ENCODE results near the gene CITED1.

CITED1 gene

GRCh38 chrX:72269671-72270251 is 36.0 kb downstream of the CITED1 start:
- H3K4me1 Mint-ChIP-seq = peaks cover 42% of the 10 kb centered on the region
- no peaks in the 10 kb centered on the region for H3K9me3 Mint-ChIP-seq
- CTCF ChIA-PET = interaction anchor here (1.0 kb wide), 1 partner anchor 24 kb away, joined by 5 read pairs; no protein-coding TSS in a partner anchor
- H3K4me3 Mint-ChIP-seq = no peak overlapping the region
- H3K27me3 Mint-ChIP-seq = no peaks in the 10 kb centered on the region
- peak; percentile 32 for DNase-seq
- peaks cover 44% of the 10 kb centered on the region for H3K36me3 Mint-ChIP-seq
- H3K27ac Mint-ChIP-seq = peak overlapping the region; percentile 85

DNA sequence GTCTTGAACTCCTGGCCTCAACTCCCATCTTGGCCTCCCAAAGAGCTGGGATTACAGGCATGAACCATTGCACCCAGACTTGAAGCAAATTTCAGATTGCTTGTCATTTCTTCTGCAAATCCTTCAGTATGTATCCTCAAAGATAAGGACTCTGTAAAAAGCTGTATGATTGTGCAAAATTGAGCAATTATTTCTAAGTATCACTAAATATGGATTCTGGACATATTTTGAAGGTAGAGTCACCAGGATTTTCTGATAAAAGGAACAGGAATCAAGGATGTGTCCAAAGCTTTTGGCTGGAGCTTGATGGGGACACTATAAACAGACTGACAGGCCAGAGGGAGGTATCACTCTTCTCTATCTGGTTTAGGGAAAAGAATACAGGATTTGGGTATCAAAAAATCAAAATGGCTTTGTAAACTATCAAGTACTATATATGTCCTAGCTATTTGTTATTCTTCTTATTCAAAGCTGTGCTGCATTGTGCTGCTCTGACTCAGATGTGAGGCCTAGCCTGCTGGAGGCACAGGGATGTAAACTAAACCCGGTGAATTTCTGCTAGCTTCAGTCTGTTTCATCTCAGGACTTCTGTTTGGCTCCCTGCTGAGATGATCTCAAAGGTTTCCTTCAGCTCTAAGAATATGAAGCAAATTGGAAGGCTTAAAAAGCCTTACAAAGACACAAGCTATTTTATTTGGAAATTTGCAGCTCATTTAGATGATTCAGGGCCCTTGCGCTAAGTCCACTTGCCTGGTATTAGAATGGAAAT is 36.9 kb downstream of the CITED1 start:
- CTCF ChIA-PET = interaction anchor here (1.2 kb wide), 1 partner anchor 23 kb away, joined by 3 read pairs; no protein-coding TSS in a partner anchor
- no peaks in the 10 kb centered on the region for H3K9me3 Mint-ChIP-seq
- peaks cover 34% of the 10 kb centered on the region for H3K36me3 Mint-ChIP-seq
- H3K27ac Mint-ChIP-seq = no peak overlapping the region
- no peaks in the 10 kb centered on the region for H3K27me3 Mint-ChIP-seq
- DNase-seq = no peak
- H3K4me1 Mint-ChIP-seq = peaks cover 33% of the 10 kb centered on the region
- no peak overlapping the region for H3K4me3 Mint-ChIP-seq

DNA sequence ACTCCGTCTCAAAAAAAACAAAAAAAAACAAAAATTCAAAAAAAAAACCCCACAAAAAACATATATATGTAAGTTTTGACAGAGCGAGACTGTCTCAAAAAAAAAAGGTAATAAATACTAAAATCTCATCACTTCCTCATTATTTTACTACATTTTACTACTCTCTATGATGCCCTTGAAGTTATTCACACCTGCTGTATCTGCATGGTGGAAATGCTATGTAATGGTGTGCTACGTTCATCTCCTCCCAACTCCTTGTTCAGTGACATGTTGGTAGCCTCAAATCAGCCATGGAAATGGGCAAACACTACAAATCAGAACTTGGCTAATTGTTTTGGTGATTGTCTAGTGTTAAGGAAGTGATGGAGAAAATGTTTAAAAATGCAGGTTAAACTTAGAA is 40.5 kb downstream of the CITED1 start:
- CTCF ChIA-PET = no interaction called here
- Mint-ChIP-seq H3K4me1 (peaks cover 8% of the 10 kb centered on the region), H3K4me3 (no peak overlapping the region), H3K36me3 (peaks cover 13% of the 10 kb centered on the region), H3K9me3 (no peaks in the 10 kb centered on the region), H3K27me3 (no peaks in the 10 kb centered on the region), H3K27ac (no peak overlapping the region)
- DNase-seq = no peak

DNA sequence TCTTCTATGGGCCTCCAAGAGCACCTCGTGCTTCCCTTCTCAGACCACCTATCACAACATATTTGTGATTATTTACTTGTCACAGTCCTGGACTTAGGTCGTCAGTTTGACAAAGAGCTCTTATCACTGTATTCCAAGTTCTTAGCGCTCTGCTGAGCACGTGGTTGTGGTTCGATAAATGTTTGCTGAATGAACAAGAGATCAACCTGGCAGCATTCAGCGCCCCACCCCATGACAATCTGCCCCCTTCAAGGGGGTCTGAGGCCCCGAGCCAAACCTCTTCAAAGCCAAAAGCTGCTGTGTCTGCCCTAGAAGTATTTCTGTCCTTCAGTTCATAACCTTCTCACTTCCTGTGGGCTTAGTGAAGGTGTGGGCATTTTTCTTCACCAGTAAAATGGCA is 43.6 kb downstream of the CITED1 start:
- Mint-ChIP-seq H3K4me1 (no peaks in the 10 kb centered on the region), H3K9me3 (no peaks in the 10 kb centered on the region), H3K4me3 (no peak overlapping the region), H3K27me3 (peaks cover 9% of the 10 kb centered on the region), H3K36me3 (no peaks in the 10 kb centered on the region), H3K27ac (no peak overlapping the region)
- CTCF ChIA-PET = interaction anchor here (1.4 kb wide), 1 partner anchor 17 kb away, joined by 4 read pairs; no protein-coding TSS in a partner anchor
- no peak for DNase-seq

GRCh38 chrX:72260448-72260847 is 45.3 kb downstream of the CITED1 start:
- peaks cover 23% of the 10 kb centered on the region for H3K27me3 Mint-ChIP-seq
- H3K4me3 Mint-ChIP-seq = no peak overlapping the region
- no peak for DNase-seq
- H3K27ac Mint-ChIP-seq = no peak overlapping the region
- H3K36me3 Mint-ChIP-seq = no peaks in the 10 kb centered on the region
- H3K4me1 Mint-ChIP-seq = no peaks in the 10 kb centered on the region
- CTCF ChIA-PET = interaction anchor here (1.5 kb wide), 1 partner anchor 14 kb away, joined by 4 read pairs; no protein-coding TSS in a partner anchor
- H3K9me3 Mint-ChIP-seq = no peaks in the 10 kb centered on the region

GRCh38 chrX:72258174-72258573 is 47.5 kb downstream of the CITED1 start:
- no peak overlapping the region for H3K4me3 Mint-ChIP-seq
- peaks cover 44% of the 10 kb centered on the region for H3K27me3 Mint-ChIP-seq
- H3K4me1 Mint-ChIP-seq = no peaks in the 10 kb centered on the region
- CTCF ChIA-PET = no interaction called here
- H3K9me3 Mint-ChIP-seq = no peaks in the 10 kb centered on the region
- DNase-seq = no peak
- H3K27ac Mint-ChIP-seq = no peak overlapping the region
- H3K36me3 Mint-ChIP-seq = no peaks in the 10 kb centered on the region

- H3K9me3 Mint-ChIP-seq = no peaks in the 10 kb centered on the region
- no peaks in the 10 kb centered on the region for H3K36me3 Mint-ChIP-seq
- H3K4me3 Mint-ChIP-seq = no peak overlapping the region
- CTCF ChIA-PET = no interaction called here
- no peak overlapping the region for H3K27ac Mint-ChIP-seq
- no peak for DNase-seq
- H3K27me3 Mint-ChIP-seq = peaks cover 48% of the 10 kb centered on the region
- H3K4me1 Mint-ChIP-seq = no peaks in the 10 kb centered on the region
Measured at GRCh38 chrX:72255864-72256263, 49.9 kb downstream of the CITED1 start.

GRCh38 chrX:72255445-72255844 is 50.3 kb downstream of the CITED1 start:
- Mint-ChIP-seq H3K27me3 (peaks cover 48% of the 10 kb centered on the region), H3K4me1 (no peaks in the 10 kb centered on the region), H3K36me3 (no peaks in the 10 kb centered on the region), H3K27ac (no peak overlapping the region), H3K4me3 (no peak overlapping the region), H3K9me3 (no peaks in the 10 kb centered on the region)
- DNase-seq = no peak
- CTCF ChIA-PET = interaction anchor here (2.4 kb wide), 1 partner anchor 10 kb away, joined by 8 read pairs; no protein-coding TSS in a partner anchor

DNA sequence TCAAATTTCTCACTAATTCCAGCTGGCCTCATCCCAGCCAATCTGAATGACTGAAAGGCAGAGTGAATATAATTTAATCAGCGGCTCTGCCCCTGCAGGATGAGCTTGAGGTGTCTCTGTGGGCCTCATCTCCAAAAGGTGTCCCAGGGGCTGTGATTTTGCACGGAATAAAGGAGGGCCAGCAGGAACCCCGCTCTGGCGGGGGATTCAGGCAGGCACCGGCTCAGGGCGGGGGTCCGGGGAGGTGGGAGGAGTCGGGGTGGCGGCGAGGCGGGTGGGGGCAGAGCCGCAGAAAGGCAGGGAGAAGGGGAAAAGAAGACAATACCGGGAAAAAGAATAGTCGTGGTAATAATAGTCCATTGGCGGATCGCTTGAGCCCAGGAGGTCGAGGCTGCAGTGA is 50.9 kb downstream of the CITED1 start:
- peaks cover 48% of the 10 kb centered on the region for H3K27me3 Mint-ChIP-seq
- no peaks in the 10 kb centered on the region for H3K9me3 Mint-ChIP-seq
- no peak overlapping the region for H3K4me3 Mint-ChIP-seq
- DNase-seq = no peak
- no peaks in the 10 kb centered on the region for H3K4me1 Mint-ChIP-seq
- no peak overlapping the region for H3K27ac Mint-ChIP-seq
- no peaks in the 10 kb centered on the region for H3K36me3 Mint-ChIP-seq
- CTCF ChIA-PET = interaction anchor here (2.4 kb wide), 1 partner anchor 9 kb away, joined by 8 read pairs; no protein-coding TSS in a partner anchor

DNA sequence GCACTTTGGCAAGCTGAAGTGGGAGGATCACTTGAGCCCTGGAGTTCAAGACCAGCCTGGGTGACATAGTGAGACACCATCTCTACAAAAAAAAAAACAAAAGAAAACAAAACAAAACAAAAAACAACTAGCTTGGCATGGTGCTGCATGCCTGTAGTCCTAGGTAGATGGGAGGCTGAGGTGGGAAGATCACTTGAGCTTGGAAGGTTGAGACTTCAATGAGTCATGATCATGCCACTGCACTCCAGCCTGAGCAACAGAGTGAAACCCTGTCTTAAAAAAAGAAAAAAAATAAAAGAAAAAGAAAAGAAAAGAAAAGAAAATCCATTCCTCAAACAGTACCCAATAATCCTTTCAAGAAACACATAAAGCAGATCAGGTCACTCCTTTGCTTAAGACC is 52.0 kb downstream of the CITED1 start:
- Mint-ChIP-seq H3K27ac (no peak overlapping the region), H3K36me3 (no peaks in the 10 kb centered on the region), H3K4me1 (no peaks in the 10 kb centered on the region), H3K9me3 (no peaks in the 10 kb centered on the region), H3K4me3 (no peak overlapping the region), H3K27me3 (peaks cover 48% of the 10 kb centered on the region)
- CTCF ChIA-PET = interaction anchor here (2.4 kb wide), 1 partner anchor 8 kb away, joined by 8 read pairs; no protein-coding TSS in a partner anchor
- DNase-seq = no peak

Measured in activated naive CD4-positive, alpha-beta T cell treated with anti-CD3 and anti-CD28 coated beads, Interleukin-2, amount 10 ng/mL, durations not matched to agents 7 days and 5 days (primary cell).